Activated CD4-positive, alpha-beta T cell treated with anti-CD3 and anti-CD28 coated beads, Interleukin-2, amount 10 ng/mL, durations not matched to agents 24 days and 14 days (primary cell): ENCODE data around the gene OAS1. TPM values are rescaled to one million over a fixed set of nuclear protein-coding genes. Genes with fewer than 3 reads are reported as not detected.
"Not testable (repeated sequence)": the region's sequence is repeated elsewhere in the genome, so short reads cannot be mapped to it uniquely, and the experiment has no call there.

Source experiments
- DNase-seq: peaks from one replicate; pipeline ENCODE4 v3.0.0; 2022
- H3K27ac Mint-ChIP-seq: one replicate; pipeline ENCODE4 v1.8.0; 2022; ENCODE audit warnings: mild to moderate bottlenecking, mixed read lengths
- H3K27me3 Mint-ChIP-seq: one replicate; pipeline ENCODE4 v1.8.0; 2022; ENCODE audit warnings: mixed read lengths
- H3K36me3 Mint-ChIP-seq: one replicate; pipeline ENCODE4 v1.8.0; 2022; ENCODE audit warnings: low read depth, mild to moderate bottlenecking, mixed read lengths
- H3K4me1 Mint-ChIP-seq: one replicate; pipeline ENCODE4 v1.8.0; 2021; ENCODE audit warnings: mixed read lengths
- H3K4me3 Mint-ChIP-seq: one replicate; pipeline ENCODE4 v1.8.0; 2022; ENCODE audit warnings: mild to moderate bottlenecking, moderate library complexity, mixed read lengths
- H3K9me3 Mint-ChIP-seq: one replicate; pipeline ENCODE4 v1.8.0; 2021; ENCODE audit warnings: mixed read lengths
- intact Hi-C: fragments of 100-400 bp; cut with micrococcal nuclease; formaldehyde crosslinking; loops from one replicate; pipeline ENCODE4 v1.15.1; 2023
- total RNA-seq: library from RNA; stranded (reverse); gene quantifications from 2 replicates; pipeline ENCODE4 v1.2.3, GENCODE V29; 2022

Gene OAS1
- total RNA-seq, 1 donor from 2014 or later: 28.0 TPM

DNA sequence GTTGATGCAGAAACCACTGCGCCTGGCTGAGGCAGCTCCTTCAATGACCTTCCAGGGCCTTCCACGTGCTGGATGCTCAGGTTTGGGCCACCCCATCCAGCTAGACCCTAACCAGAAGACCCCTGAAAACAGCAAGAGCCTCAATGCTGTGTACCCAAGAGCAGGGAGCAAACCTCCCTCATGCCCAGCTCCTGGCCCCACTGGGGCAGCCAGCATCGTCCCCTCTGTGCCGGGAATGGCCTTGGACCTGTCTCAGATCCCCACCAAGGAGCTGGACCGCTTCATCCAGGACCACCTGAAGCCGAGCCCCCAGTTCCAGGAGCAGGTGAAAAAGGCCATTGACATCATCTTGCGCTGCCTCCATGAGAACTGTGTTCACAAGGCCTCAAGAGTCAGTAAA lies 42.0 kb downstream of the OAS1 start:
- H3K36me3 Mint-ChIP-seq: peaks cover 72% of the 10 kb centered on the region
- no peaks in the 10 kb centered on the region for H3K27me3 Mint-ChIP-seq

DNA sequence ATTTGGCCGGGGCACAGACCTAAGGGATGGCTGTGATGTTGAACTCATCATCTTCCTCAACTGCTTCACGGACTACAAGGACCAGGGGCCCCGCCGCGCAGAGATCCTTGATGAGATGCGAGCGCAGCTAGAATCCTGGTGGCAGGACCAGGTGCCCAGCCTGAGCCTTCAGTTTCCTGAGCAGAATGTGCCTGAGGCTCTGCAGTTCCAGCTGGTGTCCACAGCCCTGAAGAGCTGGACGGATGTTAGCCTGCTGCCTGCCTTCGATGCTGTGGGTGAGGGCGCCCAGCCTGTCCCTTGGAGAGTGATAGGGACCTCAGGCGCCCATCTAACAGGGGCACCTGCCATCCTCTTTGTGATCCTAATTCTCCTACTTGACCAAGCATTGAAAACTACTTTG lies 43.9 kb downstream of the OAS1 start:
- Mint-ChIP-seq H3K4me3 (no peak overlapping the region), H3K27ac (no peak overlapping the region), H3K4me1 (peaks cover 13% of the 10 kb centered on the region), H3K36me3 (peaks cover 73% of the 10 kb centered on the region), H3K27me3 (no peaks in the 10 kb centered on the region), H3K9me3 (peaks cover 6% of the 10 kb centered on the region)
- no peak for DNase-seq
- intact Hi-C loops: no loop called here

More for the DNA sequence above, 42.0 kb downstream of the OAS1 start:
- no peak for DNase-seq
- intact Hi-C loops: no loop called here
- no peak overlapping the region for H3K4me3 Mint-ChIP-seq
- H3K27ac Mint-ChIP-seq: no peak overlapping the region
- H3K4me1 Mint-ChIP-seq: peaks cover 11% of the 10 kb centered on the region
- peaks cover 6% of the 10 kb centered on the region for H3K9me3 Mint-ChIP-seq

DNA sequence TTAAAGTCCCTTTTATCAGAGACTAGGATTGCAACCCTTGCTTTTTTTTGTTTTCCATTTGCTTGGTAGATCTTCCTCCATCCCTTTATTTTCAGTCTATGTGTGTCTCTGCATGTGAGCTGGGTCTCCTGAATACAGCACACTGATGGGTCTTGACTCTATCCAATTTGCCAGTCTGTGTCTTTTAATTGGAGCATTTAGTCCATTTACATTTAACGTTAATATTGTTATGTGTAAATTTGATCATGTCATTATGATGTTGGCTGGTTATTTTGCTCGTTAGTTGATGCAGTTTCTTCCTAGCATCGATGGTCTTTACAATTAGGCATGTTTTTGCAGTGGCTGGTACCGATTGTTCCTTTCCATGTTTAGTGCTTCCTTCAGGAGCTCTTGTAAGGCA lies 50.4 kb downstream of the OAS1 start:
- H3K4me3 Mint-ChIP-seq, H3K9me3 Mint-ChIP-seq, H3K27me3 Mint-ChIP-seq, intact Hi-C loops, DNase-seq: not testable (repeated sequence)
- Mint-ChIP-seq H3K27ac (peak overlapping the region; percentile 38), H3K36me3 (peaks cover 92% of the 10 kb centered on the region), H3K4me1 (peaks cover 45% of the 10 kb centered on the region)

- intact Hi-C loops: no loop called here
- Mint-ChIP-seq H3K27ac (peak overlapping the region; percentile 35), H3K27me3 (no peaks in the 10 kb centered on the region), H3K36me3 (peaks cover 86% of the 10 kb centered on the region), H3K4me1 (peaks cover 32% of the 10 kb centered on the region), H3K9me3 (no peaks in the 10 kb centered on the region), H3K4me3 (no peak overlapping the region)
- peak; percentile 72 for DNase-seq
Measured at GRCh38 chr12:112961074-112961473, 54.3 kb downstream of the OAS1 start.

GRCh38 chr12:112961536-112961935 lies 54.8 kb downstream of the OAS1 start:
- H3K4me1 Mint-ChIP-seq: peaks cover 27% of the 10 kb centered on the region
- no peaks in the 10 kb centered on the region for H3K9me3 Mint-ChIP-seq
- H3K27ac Mint-ChIP-seq: peak overlapping the region; percentile 19
- no peaks in the 10 kb centered on the region for H3K27me3 Mint-ChIP-seq
- H3K4me3 Mint-ChIP-seq: no peak overlapping the region
- intact Hi-C loops: no loop called here
- DNase-seq: no peak
- peaks cover 86% of the 10 kb centered on the region for H3K36me3 Mint-ChIP-seq

- H3K27ac Mint-ChIP-seq: no peak overlapping the region
- H3K27me3 Mint-ChIP-seq: no peaks in the 10 kb centered on the region
- no peak for DNase-seq
- H3K4me1 Mint-ChIP-seq: peaks cover 22% of the 10 kb centered on the region
- no peak overlapping the region for H3K4me3 Mint-ChIP-seq
- intact Hi-C loops: no loop called here
- peaks cover 84% of the 10 kb centered on the region for H3K36me3 Mint-ChIP-seq
- H3K9me3 Mint-ChIP-seq: no peaks in the 10 kb centered on the region
Measured at GRCh38 chr12:112962561-112962960, 55.8 kb downstream of the OAS1 start.

- peaks cover 17% of the 10 kb centered on the region for H3K4me1 Mint-ChIP-seq
- intact Hi-C loops: no loop called here
- no peak for DNase-seq
- H3K27me3 Mint-ChIP-seq: no peaks in the 10 kb centered on the region
- H3K36me3 Mint-ChIP-seq: peaks cover 83% of the 10 kb centered on the region
- no peak overlapping the region for H3K27ac Mint-ChIP-seq
- H3K9me3 Mint-ChIP-seq: no peaks in the 10 kb centered on the region
- H3K4me3 Mint-ChIP-seq: no peak overlapping the region
Measured at GRCh38 chr12:112963227-112963861, 56.6 kb downstream of the OAS1 start.

- H3K4me1 Mint-ChIP-seq: peaks cover 16% of the 10 kb centered on the region
- no peaks in the 10 kb centered on the region for H3K27me3 Mint-ChIP-seq
- no peak for DNase-seq
- H3K27ac Mint-ChIP-seq: no peak overlapping the region
- H3K9me3 Mint-ChIP-seq: no peaks in the 10 kb centered on the region
- peaks cover 83% of the 10 kb centered on the region for H3K36me3 Mint-ChIP-seq
- no peak overlapping the region for H3K4me3 Mint-ChIP-seq
- intact Hi-C loops: no loop called here
Measured at GRCh38 chr12:112964067-112964670, 57.4 kb downstream of the OAS1 start.

DNA sequence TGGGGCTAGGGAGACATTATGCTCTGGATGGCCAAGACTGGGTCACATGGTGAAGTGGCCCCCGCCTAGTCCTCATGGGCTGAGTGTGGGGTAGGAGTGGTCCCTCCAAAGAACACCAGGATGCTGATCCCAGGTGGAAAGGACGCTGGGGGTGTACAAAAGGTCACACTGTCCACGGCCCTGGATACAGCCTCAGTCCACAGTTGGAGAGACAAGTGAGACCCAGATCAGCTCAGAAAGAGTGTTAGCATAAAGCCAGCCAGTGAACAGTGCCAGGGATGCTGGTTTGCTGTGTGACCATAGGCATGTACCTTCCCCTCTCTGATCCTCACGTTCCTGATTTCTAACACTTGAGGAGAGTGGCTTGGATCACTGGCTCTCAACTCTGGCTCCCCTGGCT lies 58.2 kb downstream of the OAS1 start:
- intact Hi-C loops: no loop called here
- Mint-ChIP-seq H3K27me3 (no peaks in the 10 kb centered on the region), H3K36me3 (peaks cover 83% of the 10 kb centered on the region), H3K9me3 (no peaks in the 10 kb centered on the region), H3K4me1 (peaks cover 9% of the 10 kb centered on the region), H3K27ac (no peak overlapping the region), H3K4me3 (no peak overlapping the region)
- no peak for DNase-seq

- peaks cover 84% of the 10 kb centered on the region for H3K36me3 Mint-ChIP-seq
- intact Hi-C loops: no loop called here
- H3K4me3 Mint-ChIP-seq: no peak overlapping the region
- H3K27me3 Mint-ChIP-seq: no peaks in the 10 kb centered on the region
- H3K27ac Mint-ChIP-seq: no peak overlapping the region
- H3K4me1 Mint-ChIP-seq: peaks cover 12% of the 10 kb centered on the region
- H3K9me3 Mint-ChIP-seq: no peaks in the 10 kb centered on the region
- no peak for DNase-seq
Measured at GRCh38 chr12:112965643-112966042, 58.9 kb downstream of the OAS1 start.

DNA sequence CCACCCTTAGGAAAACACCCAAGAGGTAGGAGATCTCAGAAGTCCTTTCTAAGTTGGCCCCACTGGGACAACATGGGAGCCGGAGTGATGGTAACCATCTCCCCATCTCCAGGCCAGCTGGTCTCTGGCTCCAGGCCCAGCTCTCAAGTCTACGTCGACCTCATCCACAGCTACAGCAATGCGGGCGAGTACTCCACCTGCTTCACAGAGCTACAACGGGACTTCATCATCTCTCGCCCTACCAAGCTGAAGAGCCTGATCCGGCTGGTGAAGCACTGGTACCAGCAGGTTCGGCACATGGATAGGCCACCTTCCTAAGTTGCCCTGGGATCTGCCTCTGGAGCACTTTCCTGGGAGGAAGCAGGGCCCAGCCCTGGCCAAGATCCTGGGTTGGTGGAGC lies 60.5 kb downstream of the OAS1 start:
- H3K9me3 Mint-ChIP-seq: no peaks in the 10 kb centered on the region
- DNase-seq: no peak
- no peaks in the 10 kb centered on the region for H3K27me3 Mint-ChIP-seq
- peaks cover 85% of the 10 kb centered on the region for H3K36me3 Mint-ChIP-seq
- intact Hi-C loops: no loop called here
- H3K4me3 Mint-ChIP-seq: no peak overlapping the region
- H3K4me1 Mint-ChIP-seq: peaks cover 6% of the 10 kb centered on the region
- no peak overlapping the region for H3K27ac Mint-ChIP-seq

DNA sequence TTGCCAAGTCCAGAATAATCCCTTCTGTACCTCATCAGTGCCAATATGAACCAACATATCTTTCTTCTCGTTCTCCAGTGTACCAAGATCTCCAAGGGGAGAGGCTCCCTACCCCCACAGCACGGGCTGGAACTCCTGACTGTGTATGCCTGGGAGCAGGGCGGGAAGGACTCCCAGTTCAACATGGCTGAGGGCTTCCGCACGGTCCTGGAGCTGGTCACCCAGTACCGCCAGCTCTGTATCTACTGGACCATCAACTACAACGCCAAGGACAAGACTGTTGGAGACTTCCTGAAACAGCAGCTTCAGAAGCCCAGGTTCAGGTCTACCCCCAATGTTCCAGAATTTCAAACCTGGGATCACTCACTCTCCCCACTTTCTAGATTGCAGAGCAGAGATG lies 61.1 kb downstream of the OAS1 start:
- Mint-ChIP-seq H3K4me3 (no peak overlapping the region), H3K4me1 (peaks cover 6% of the 10 kb centered on the region), H3K9me3 (no peaks in the 10 kb centered on the region), H3K36me3 (peaks cover 83% of the 10 kb centered on the region), H3K27me3 (no peaks in the 10 kb centered on the region), H3K27ac (no peak overlapping the region)
- DNase-seq: no peak
- intact Hi-C loops: no loop called here
